ENCODE results near the gene INPP5K. TPM values are rescaled to one million over a fixed set of nuclear protein-coding genes. Genes with fewer than 3 reads are reported as not detected.

The INPP5K gene
- total RNA-seq, 2 experiments from 2014 or later: 37.6 to 39.6 TPM

DNA sequence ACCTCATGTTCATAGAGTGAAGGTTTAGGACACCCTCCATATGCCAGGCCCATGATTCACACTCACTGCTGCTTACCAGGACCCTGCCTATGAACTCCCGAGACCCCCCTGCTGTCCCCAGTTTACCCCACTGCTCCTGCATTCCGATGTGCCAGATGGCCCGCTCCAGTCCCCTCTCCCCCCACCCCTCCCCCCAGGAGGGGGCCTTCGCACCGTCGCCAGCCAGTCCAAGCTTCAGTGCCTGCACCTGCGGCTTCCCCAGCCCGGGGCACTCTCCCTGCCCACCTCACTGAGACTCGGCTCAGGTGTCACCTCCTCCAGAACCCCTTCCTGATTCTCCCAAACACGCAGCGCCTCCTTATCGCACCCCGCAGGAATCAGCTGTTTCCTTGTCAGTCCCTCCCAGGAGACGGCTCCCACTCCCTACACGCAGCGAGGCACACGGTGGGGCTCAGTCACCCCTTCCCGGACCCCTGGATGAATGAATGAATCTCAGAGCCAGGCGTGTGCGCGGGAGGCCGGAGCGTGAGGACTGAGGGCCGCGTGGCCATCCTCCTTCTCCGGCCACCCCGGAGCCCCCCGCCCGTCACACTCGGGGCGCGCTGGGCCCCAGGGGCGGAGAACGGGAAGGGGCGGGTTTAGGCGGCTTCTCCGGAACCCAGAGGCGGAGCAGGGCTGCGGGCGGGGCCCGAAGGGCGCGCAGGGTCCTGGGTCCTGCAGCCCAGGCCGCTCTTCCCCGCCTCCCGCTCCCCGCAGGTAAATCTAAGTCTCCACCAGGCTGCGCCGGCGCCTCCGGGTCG is 25.6 kb downstream of the INPP5K start:
- Mint-ChIP-seq H3K27me3 (ENCODE audit: low read depth) (no peaks in the 10 kb centered on the region), H3K4me3 (peak overlapping the region; percentile 78), H3K27ac (peak overlapping the region; percentile 69), H3K9me3 (ENCODE audit: insufficient read depth) (no peaks in the 10 kb centered on the region), H3K4me1 (ENCODE audit: low read depth) (peaks cover 36% of the 10 kb centered on the region), H3K36me3 (ENCODE audit: low read depth) (no peaks in the 10 kb centered on the region)
- ATAC-seq: peak; percentile 77
- ChIA-PET POLR2A (interaction anchor here (0.5 kb wide), 1 partner anchor 836 kb away, joined by 3 read pairs; no protein-coding TSS in a partner anchor), CTCF (interaction anchor here (1.1 to 1.5 kb wide), 3 partner anchors 19 to 25 kb away, joined by 4 to 5 read pairs (median 4); partner anchors contain the start of gene INPP5K)
- peak; percentile 77 for DNase-seq

- DNase-seq (no peak), ATAC-seq (no peak)
- Mint-ChIP-seq H3K9me3 (ENCODE audit: insufficient read depth) (no peaks in the 10 kb centered on the region), H3K4me1 (ENCODE audit: low read depth) (peaks cover 41% of the 10 kb centered on the region), H3K36me3 (ENCODE audit: low read depth) (peaks cover 2% of the 10 kb centered on the region), H3K4me3 (peak overlapping the region; percentile 60), H3K27me3 (ENCODE audit: low read depth) (no peaks in the 10 kb centered on the region), H3K27ac (no peak overlapping the region)
- CTCF ChIA-PET: interaction anchor here (1.9 kb wide), 1 partner anchor 27 kb away, joined by 16 read pairs; the partner anchor contains the start of gene INPP5K
- POLR2A ChIA-PET: no interaction called here
Measured at GRCh38 chr17:1488826-1489270, 27.6 kb downstream of the INPP5K start.

GRCh38 chr17:1487939-1488825 is 28.2 kb downstream of the INPP5K start:
- H3K4me1 Mint-ChIP-seq (ENCODE audit: low read depth): peaks cover 39% of the 10 kb centered on the region
- ATAC-seq: peak; percentile 30
- H3K4me3 Mint-ChIP-seq: peak overlapping the region; percentile 70
- ChIA-PET POLR2A (interaction anchor here (0.7 to 1.3 kb wide), 3 partner anchors 8 to 88 kb away, joined by 3 to 7 read pairs (median 4); partner anchors contain the start of genes INPP5K and YWHAE), CTCF (interaction anchor here (0.6 to 1.9 kb wide), 4 partner anchors 16 to 123 kb away, joined by 3 to 16 read pairs (median 4); partner anchors contain the start of gene INPP5K)
- no peaks in the 10 kb centered on the region for H3K9me3 Mint-ChIP-seq (ENCODE audit: insufficient read depth)
- H3K27me3 Mint-ChIP-seq (ENCODE audit: low read depth): no peaks in the 10 kb centered on the region
- H3K27ac Mint-ChIP-seq: peak overlapping the region; percentile 34
- H3K36me3 Mint-ChIP-seq (ENCODE audit: low read depth): peaks cover 5% of the 10 kb centered on the region
- DNase-seq: peak; percentile 72

DNA sequence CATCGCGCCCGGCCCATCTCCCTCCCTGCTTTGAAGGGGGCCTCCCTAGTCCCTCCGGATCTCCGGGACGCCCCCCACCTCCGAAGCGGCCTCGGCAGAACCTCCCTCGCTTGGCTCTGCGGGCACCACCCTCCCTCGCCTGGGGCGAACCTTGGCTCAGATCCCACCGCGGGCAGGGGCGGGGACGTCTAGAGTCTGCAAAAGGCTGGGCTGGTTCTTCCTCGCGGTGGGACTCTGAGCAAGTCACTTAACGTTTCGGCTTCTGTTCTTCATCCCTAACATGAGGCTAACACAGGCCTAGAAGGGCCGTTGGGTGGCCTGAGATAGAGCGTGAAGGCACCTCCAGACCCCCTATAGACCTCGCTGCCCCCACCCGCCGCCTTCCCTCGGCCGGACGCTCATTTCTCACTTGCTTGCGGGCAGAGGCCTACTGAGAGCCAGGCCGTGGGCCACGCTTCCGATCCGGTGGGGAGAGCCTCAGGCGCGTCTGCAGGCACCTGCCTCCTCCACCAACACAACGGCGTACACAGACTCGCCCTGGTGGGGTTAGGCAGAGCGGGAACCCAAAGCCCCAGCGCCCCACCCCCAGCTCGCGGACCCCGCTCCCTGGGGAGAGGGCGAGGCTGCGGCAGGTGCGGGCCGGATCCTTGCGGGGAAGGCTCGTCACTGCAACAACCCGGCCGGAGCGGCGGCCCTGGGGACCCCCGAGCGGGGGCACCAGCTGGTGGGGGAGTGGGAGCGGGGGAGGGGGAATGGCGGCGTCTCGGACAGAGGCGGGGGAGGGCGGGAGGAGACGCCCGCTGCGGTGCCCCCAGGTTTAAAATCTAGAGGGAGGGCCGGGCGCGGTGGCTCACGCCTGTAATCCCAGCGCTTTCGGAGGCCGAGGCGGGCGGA is 29.4 kb downstream of the INPP5K start:
- Mint-ChIP-seq H3K27ac (peak overlapping the region; percentile 60), H3K4me3 (peak overlapping the region; percentile 70), H3K9me3 (ENCODE audit: insufficient read depth) (no peaks in the 10 kb centered on the region), H3K4me1 (ENCODE audit: low read depth) (peaks cover 37% of the 10 kb centered on the region), H3K27me3 (ENCODE audit: low read depth) (no peaks in the 10 kb centered on the region), H3K36me3 (ENCODE audit: low read depth) (peaks cover 5% of the 10 kb centered on the region)
- DNase-seq (peak; percentile 68), ATAC-seq (peak; percentile 13)
- ChIA-PET POLR2A (interaction anchor here (0.7 to 1.3 kb wide), 3 partner anchors 9 to 87 kb away, joined by 3 to 7 read pairs (median 4); partner anchors contain the start of genes INPP5K and YWHAE), CTCF (interaction anchor here (0.6 to 1.9 kb wide), 4 partner anchors 17 to 122 kb away, joined by 3 to 16 read pairs (median 4); partner anchors contain the start of gene INPP5K)

- Mint-ChIP-seq H3K27ac (no peak overlapping the region), H3K4me3 (peak overlapping the region; percentile 42), H3K4me1 (ENCODE audit: low read depth) (peaks cover 33% of the 10 kb centered on the region), H3K9me3 (ENCODE audit: insufficient read depth) (no peaks in the 10 kb centered on the region), H3K36me3 (ENCODE audit: low read depth) (peaks cover 5% of the 10 kb centered on the region), H3K27me3 (ENCODE audit: low read depth) (no peaks in the 10 kb centered on the region)
- DNase-seq: peak; percentile 58
- peak; percentile 52 for ATAC-seq
- ChIA-PET CTCF (interaction anchor here (1.3 kb wide), 1 partner anchor 121 kb away, joined by 4 read pairs; no protein-coding TSS in a partner anchor), POLR2A (no interaction called here)
Measured at GRCh38 chr17:1485423-1486376, 30.7 kb downstream of the INPP5K start.

DNA sequence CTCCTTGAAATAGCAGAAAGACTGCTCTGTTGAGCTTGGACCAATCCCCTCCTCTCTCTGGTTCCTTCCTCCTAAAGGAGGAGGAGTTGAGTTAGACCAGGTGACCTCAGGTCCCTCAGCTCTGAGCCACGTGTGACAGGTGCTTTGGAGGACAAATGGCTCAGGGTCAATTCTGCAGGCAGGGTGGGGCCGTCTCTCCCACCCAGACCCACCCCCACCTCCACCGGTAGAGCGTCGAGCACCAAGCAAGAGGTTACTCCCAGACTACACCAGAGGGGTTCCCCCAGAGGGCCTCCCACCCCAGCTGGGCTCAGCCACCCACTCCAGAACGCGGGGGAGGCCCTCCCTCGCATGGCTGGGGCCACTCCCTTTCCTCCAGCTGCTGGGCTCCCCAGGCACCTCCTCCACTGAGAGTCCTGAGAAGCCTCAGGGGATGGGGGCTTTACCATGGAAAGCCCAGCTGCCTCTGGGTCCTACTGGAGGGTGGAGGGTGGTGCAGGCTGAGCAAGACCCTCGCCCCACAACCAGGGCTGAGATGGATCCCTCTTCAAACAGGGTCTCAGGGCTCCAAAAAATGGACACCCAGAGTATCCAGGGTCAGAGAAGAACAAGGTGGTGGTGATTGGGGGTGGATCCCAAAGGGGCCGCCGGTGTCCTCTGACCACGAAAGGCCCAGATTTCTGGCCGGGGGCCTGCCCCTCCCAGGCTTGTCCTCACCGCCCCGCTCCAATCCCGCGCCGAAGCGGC is 31.6 kb downstream of the INPP5K start:
- no peaks in the 10 kb centered on the region for H3K27me3 Mint-ChIP-seq (ENCODE audit: low read depth)
- H3K4me1 Mint-ChIP-seq (ENCODE audit: low read depth): peaks cover 26% of the 10 kb centered on the region
- POLR2A ChIA-PET: no interaction called here
- H3K4me3 Mint-ChIP-seq: peak overlapping the region; percentile 75
- CTCF ChIA-PET: interaction anchor here (0.7 to 1.3 kb wide), 2 partner anchors 31 to 120 kb away, joined by 3 to 4 read pairs; no protein-coding TSS in a partner anchor
- H3K27ac Mint-ChIP-seq: peak overlapping the region; percentile 72
- H3K36me3 Mint-ChIP-seq (ENCODE audit: low read depth): peaks cover 5% of the 10 kb centered on the region
- peak; percentile 56 for DNase-seq
- no peaks in the 10 kb centered on the region for H3K9me3 Mint-ChIP-seq (ENCODE audit: insufficient read depth)
- peak; percentile 28 for ATAC-seq

DNA sequence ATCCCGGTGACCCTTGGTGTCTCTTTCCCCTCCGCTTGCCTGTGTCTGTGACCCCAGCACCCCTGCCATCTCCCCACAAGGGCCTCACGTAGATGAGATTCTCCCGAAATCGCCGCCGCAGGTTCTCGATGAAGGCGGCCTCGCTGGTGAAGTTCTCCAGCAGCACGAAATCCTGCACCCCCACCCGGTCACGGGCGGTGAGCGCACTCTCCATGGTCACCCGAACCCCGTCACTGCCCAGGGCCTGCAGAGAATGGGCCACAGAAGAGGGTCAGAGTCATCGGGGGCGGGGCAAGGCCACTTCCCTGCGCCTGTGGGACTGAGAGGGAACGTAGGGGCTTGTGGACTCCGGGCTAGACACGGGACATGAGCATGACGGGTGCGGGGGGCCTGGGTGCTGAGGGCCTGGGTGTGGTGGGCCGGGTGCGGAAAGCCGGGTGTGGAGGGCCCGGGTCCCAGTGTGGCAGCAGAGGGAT is 32.3 kb downstream of the INPP5K start:
- Mint-ChIP-seq H3K4me3 (peak overlapping the region; percentile 57), H3K4me1 (ENCODE audit: low read depth) (peaks cover 24% of the 10 kb centered on the region), H3K9me3 (ENCODE audit: insufficient read depth) (no peaks in the 10 kb centered on the region), H3K36me3 (ENCODE audit: low read depth) (peaks cover 5% of the 10 kb centered on the region), H3K27me3 (ENCODE audit: low read depth) (no peaks in the 10 kb centered on the region), H3K27ac (no peak overlapping the region)
- DNase-seq (no peak), ATAC-seq (no peak)
- CTCF ChIA-PET: interaction anchor here (1.3 kb wide), 1 partner anchor 119 kb away, joined by 4 read pairs; no protein-coding TSS in a partner anchor
- POLR2A ChIA-PET: no interaction called here

- POLR2A ChIA-PET: no interaction called here
- Mint-ChIP-seq H3K27ac (no peak overlapping the region), H3K4me3 (no peak overlapping the region), H3K4me1 (ENCODE audit: low read depth) (peaks cover 16% of the 10 kb centered on the region), H3K9me3 (ENCODE audit: insufficient read depth) (no peaks in the 10 kb centered on the region), H3K27me3 (ENCODE audit: low read depth) (no peaks in the 10 kb centered on the region), H3K36me3 (ENCODE audit: low read depth) (peaks cover 5% of the 10 kb centered on the region)
- CTCF ChIA-PET: no interaction called here
- ATAC-seq (no peak), DNase-seq (no peak)
Measured at GRCh38 chr17:1482680-1483079, 33.7 kb downstream of the INPP5K start.

DNA sequence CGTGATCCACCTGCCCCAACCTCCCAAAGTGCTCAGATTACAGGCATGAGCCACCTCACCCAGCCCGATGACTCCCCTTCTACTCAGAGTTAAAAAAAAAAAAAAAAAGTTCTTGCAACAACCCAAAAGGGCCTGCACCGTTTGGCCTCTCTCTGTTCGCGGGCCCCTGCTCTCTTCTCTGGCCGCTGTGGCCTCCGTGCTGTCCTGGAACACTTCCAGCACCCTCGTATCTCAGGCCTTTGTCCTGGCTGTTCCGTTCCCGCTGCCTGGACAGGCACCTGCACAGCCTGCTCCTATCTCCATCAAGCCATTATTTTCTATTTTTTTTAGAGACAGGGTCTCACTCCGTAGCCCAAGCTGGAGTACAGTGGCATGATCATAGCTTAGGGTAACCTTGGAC is 34.7 kb downstream of the INPP5K start:
- POLR2A ChIA-PET: interaction anchor here (0.6 kb wide), 1 partner anchor 11 kb away, joined by 3 read pairs; the partner anchor contains the start of gene MYO1C
- CTCF ChIA-PET: interaction anchor here (2.1 kb wide), 1 partner anchor 116 kb away, joined by 8 read pairs; no protein-coding TSS in a partner anchor
- Mint-ChIP-seq H3K9me3 (ENCODE audit: insufficient read depth) (no peaks in the 10 kb centered on the region), H3K27ac (no peak overlapping the region), H3K4me3 (no peak overlapping the region), H3K36me3 (ENCODE audit: low read depth) (peaks cover 5% of the 10 kb centered on the region), H3K27me3 (ENCODE audit: low read depth) (no peaks in the 10 kb centered on the region), H3K4me1 (ENCODE audit: low read depth) (peaks cover 9% of the 10 kb centered on the region)
- no peak for ATAC-seq
- DNase-seq: no peak
